GM23338 (cell line): ENCODE results near the gene HOXC12. TPM values are rescaled to one million over a fixed set of nuclear protein-coding genes. Genes with fewer than 3 reads are reported as not detected.

Source experiments
- ATAC-seq: fragments of 200-7000 bp; cut with Tn5 transposase; 3 replicates; pipeline ENCODE4 v1.9.1; 2020
- DNase-seq: peaks from one replicate; pipeline ENCODE4 v3.0.0-alpha.2; 2015; ENCODE audit warnings: low spot score
- H2AFZ ChIP-seq: fragments of 200-600 bp; sonication (generic); 2 replicates; pipeline ENCODE4 v1.8.0; 2016; ENCODE audit warnings: antibody characterized with exemption, mild to moderate bottlenecking, moderate library complexity
- H3F3A ChIP-seq: fragments of 200-600 bp; sonication (generic); replicated peaks from 2 replicates; pipeline ENCODE4 v1.8.0; 2017; ENCODE audit warnings: antibody characterized with exemption, mixed run types, low read depth
- H3K27ac ChIP-seq: fragments of 200-600 bp; sonication (generic); 2 replicates; pipeline ENCODE4 v1.6.1; 2016; ENCODE audit warnings: low read depth
- H3K27me3 ChIP-seq: fragments of 200-600 bp; sonication (generic); 2 replicates; pipeline ENCODE4 v1.8.0; 2016; ENCODE audit warnings: mild to moderate bottlenecking, mixed run types, moderate library complexity; ENCODE audit not compliant: insufficient read depth
- H3K36me3 ChIP-seq: fragments of 200-600 bp; sonication (generic); 2 replicates; pipeline ENCODE4 v1.8.0; 2016; ENCODE audit warnings: mild to moderate bottlenecking; ENCODE audit not compliant: insufficient read depth
- H3K4me1 ChIP-seq: fragments of 200-600 bp; sonication (generic); 2 replicates; pipeline ENCODE4 v1.8.0; 2016; ENCODE audit warnings: mild to moderate bottlenecking, moderate library complexity; ENCODE audit not compliant: insufficient read depth
- H3K4me2 ChIP-seq: fragments of 200-600 bp; sonication (generic); 2 replicates; pipeline ENCODE4 v1.7.1; 2017; ENCODE audit warnings: mixed run types
- H3K4me3 ChIP-seq: fragments of 200-600 bp; sonication (generic); 2 replicates; pipeline ENCODE4 v1.6.1; 2016; ENCODE audit warnings: mixed run types
- H3K79me2 ChIP-seq: fragments of 200-600 bp; sonication (generic); replicated peaks from 2 replicates; pipeline ENCODE4 v1.8.0; 2017; ENCODE audit warnings: mild to moderate bottlenecking; ENCODE audit not compliant: insufficient read depth
- H3K9me2 ChIP-seq: fragments of 200-600 bp; sonication (generic); 2 replicates; pipeline ENCODE4 v1.8.0; 2017; ENCODE audit not compliant: insufficient read depth
- H4K20me1 ChIP-seq: fragments of 200-600 bp; sonication (generic); replicated peaks from 2 replicates; pipeline ENCODE4 v1.8.0; 2017; ENCODE audit warnings: mild to moderate bottlenecking; ENCODE audit not compliant: insufficient read depth
- H3K27ac Mint-ChIP-seq: 2 replicates; pipeline ENCODE4 v1.8.0; 2020; ENCODE audit warnings: inconsistent platforms, mild to moderate bottlenecking, moderate library complexity, mixed read lengths
- H3K27me3 Mint-ChIP-seq: 3 replicates; pipeline ENCODE4 v1.8.0; 2022; ENCODE audit warnings: low read depth, mild to moderate bottlenecking, moderate library complexity, mixed read lengths, inconsistent platforms; ENCODE audit not compliant: insufficient read depth, poor library complexity
- H3K36me3 Mint-ChIP-seq: 3 replicates; pipeline ENCODE4 v1.8.0; 2021; ENCODE audit warnings: low read depth, mild to moderate bottlenecking, inconsistent platforms, moderate library complexity, mixed read lengths
- H3K4me1 Mint-ChIP-seq: 3 replicates; pipeline ENCODE4 v1.8.0; 2020; ENCODE audit warnings: mild to moderate bottlenecking, inconsistent platforms, mixed read lengths
- H3K4me3 Mint-ChIP-seq: 3 replicates; pipeline ENCODE4 v1.8.0; 2021; ENCODE audit warnings: moderate library complexity, mild to moderate bottlenecking, inconsistent platforms, mixed read lengths
- H3K9me3 Mint-ChIP-seq: 3 replicates; pipeline ENCODE4 v1.8.0; 2020; ENCODE audit warnings: moderate library complexity, mild to moderate bottlenecking, inconsistent platforms, mixed read lengths
- EZH2 ChIP-seq: fragments of 200-600 bp; sonication (generic); IDR thresholded peaks from one replicate; pipeline ENCODE4 v1.8.0; 2017; ENCODE audit warnings: antibody characterized with exemption, mild to moderate bottlenecking, low read depth; ENCODE audit not compliant: unreplicated experiment
- EZH2phosphoT487 ChIP-seq: fragments of 200-600 bp; sonication (generic); IDR thresholded peaks from one replicate; pipeline ENCODE4 v1.8.1; 2018; ENCODE audit warnings: antibody characterized with exemption; ENCODE audit not compliant: unreplicated experiment
- JUNB ChIP-seq: IDR thresholded peaks from one replicate; pipeline ENCODE4 v1.6.1; 2016; ENCODE audit warnings: antibody characterized with exemption; ENCODE audit not compliant: unreplicated experiment
- POLR2AphosphoS5 ChIP-seq: IDR thresholded peaks from 2 replicates; pipeline ENCODE4 v1.6.1; 2016; ENCODE audit warnings: antibody characterized with exemption, low read depth
- STAT1 ChIP-seq: IDR thresholded peaks from one replicate; pipeline ENCODE4 v1.6.1; 2016; ENCODE audit warnings: antibody characterized with exemption; ENCODE audit not compliant: unreplicated experiment
- ZNF114 ChIP-seq: fragments of 250-450 bp; sonication (Bioruptor Pico); IDR thresholded peaks from 2 replicates; pipeline ENCODE4 v1.5.0; 2020; ENCODE audit warnings: mild to moderate bottlenecking, moderate library complexity
- polyA plus RNA-seq: library from polyadenylated mRNA; unstranded; fragments of >200 nt; fragmentation: Nextera tagmentation; extraction: Ambion mirVana; gene quantifications from 2 replicates; pipeline ENCODE4 v1.2.1, GENCODE V29; 2016
- total RNA-seq: library from RNA; depleted of rRNA; stranded (reverse); fragments of >200 nt; shearing (Covaris generic); gene quantifications from 2 replicates; pipeline ENCODE4 v1.2.3, GENCODE V29; 2014

The HOXC12 gene
- total and polyA plus RNA-seq, 2 experiments from 2014 or later, result not detected

- no peak for TF ChIP-seq STAT1
Observed at GRCh38 chr12:53966085-53966384, 11.3 kb downstream of the HOXC12 start (continued).

- peaks cover 15% of the 10 kb centered on the region for H3K4me1 ChIP-seq
- no peak overlapping the region for H3K27ac Mint-ChIP-seq
- H3K9me3 Mint-ChIP-seq, result no peaks in the 10 kb centered on the region; the same call in 1 of the 3 replicates
- peak overlapping the region; percentile 26 for H3K4me3 ChIP-seq
- H3K79me2 ChIP-seq, result no peaks in the 10 kb centered on the region
- H3K27me3 Mint-ChIP-seq, result peaks cover 100% of the 10 kb centered on the region
- peak overlapping the region; percentile 43; the same call in 1 of the 3 replicates for H3K4me3 Mint-ChIP-seq
- peak; percentile 12 for ATAC-seq
- DNase-seq, result no peak
- H3K27me3 ChIP-seq, result peaks cover 100% of the 10 kb centered on the region
- H4K20me1 ChIP-seq, result peaks cover 80% of the 10 kb centered on the region
- H3K36me3 Mint-ChIP-seq, result no peaks in the 10 kb centered on the region; the same call in 2 of the 3 replicates
- H2AFZ ChIP-seq, result no peak overlapping the region
- H3K4me1 Mint-ChIP-seq, result peaks cover 15% of the 10 kb centered on the region
- TF ChIP-seq POLR2AphosphoS5, result no peak
- TF ChIP-seq EZH2, result peak; percentile 99
- TF ChIP-seq EZH2phosphoT487, result peak; percentile 95
- no peak for TF ChIP-seq JUNB
- no peak overlapping the region for H3K27ac ChIP-seq
- H3K9me2 ChIP-seq, result no peaks in the 10 kb centered on the region
- no peaks in the 10 kb centered on the region for H3K36me3 ChIP-seq
- H3K4me2 ChIP-seq, result peak overlapping the region; percentile 55
- H3F3A ChIP-seq, result peaks cover 53% of the 10 kb centered on the region
Observed at GRCh38 chr12:53966385-53967133, 11.9 kb downstream of the HOXC12 start.

GRCh38 chr12:53967421-53967925, 12.8 kb downstream of the HOXC12 start:
- Mint-ChIP-seq H3K9me3 (no peaks in the 10 kb centered on the region; the same call in 1 of the 3 replicates), H3K27ac (no peak overlapping the region), H3K4me1 (peaks cover 15% of the 10 kb centered on the region), H3K4me3 (no peak overlapping the region), H3K27me3 (peaks cover 100% of the 10 kb centered on the region), H3K36me3 (no peaks in the 10 kb centered on the region; the same call in 2 of the 3 replicates)
- ATAC-seq (no peak), DNase-seq (no peak)
- peaks cover 15% of the 10 kb centered on the region for H3K4me1 ChIP-seq
- H3K4me3 ChIP-seq, result no peak overlapping the region
- H3K27me3 ChIP-seq, result peaks cover 100% of the 10 kb centered on the region
- no peaks in the 10 kb centered on the region for H3K79me2 ChIP-seq
- H3K9me2 ChIP-seq, result no peaks in the 10 kb centered on the region
- H4K20me1 ChIP-seq, result peaks cover 78% of the 10 kb centered on the region
- H3K36me3 ChIP-seq, result no peaks in the 10 kb centered on the region; the same call in 1 of the 2 replicates
- no peak overlapping the region for H3K4me2 ChIP-seq
- H3K27ac ChIP-seq, result no peak overlapping the region
- H2AFZ ChIP-seq, result no peak overlapping the region
- TF ChIP-seq ZNF114 (CRISPR knock-in tag), result no peak
- peak; percentile 53 for TF ChIP-seq EZH2
- TF ChIP-seq EZH2phosphoT487, result peak; percentile 55
- peaks cover 49% of the 10 kb centered on the region for H3F3A ChIP-seq
